Measurements from ENCODE around the gene ACOT2. TPM values are rescaled to one million over a fixed set of nuclear protein-coding genes. Genes with fewer than 3 reads are reported as not detected.
"Not testable (repeated sequence)": the region's sequence is repeated elsewhere in the genome, so short reads cannot be mapped to it uniquely, and the experiment has no call there.

ACOT2 gene
- total RNA-seq, 4 donors from 2014 or later: 15.7 to 30.7 (median 21.1) TPM

GRCh38 chr14:73549097-73549496 is 19.9 kb upstream of the ACOT2 start:
- H3K4me3 ChIP-seq (ENCODE audit: low read depth, poor library complexity, severe bottlenecking); DNase-seq (ENCODE audit: low spot score in 2 of 2); intact Hi-C loops (cut with DNase I; ENCODE audit: low total_unique reads): not testable (repeated sequence)
- 95% methylated on average over 3 of the region's 3 CpGs; no CpG with 5 or more reads in 1 of the 2 donors for WGBS, 2 donors

GRCh38 chr14:73549889-73550524 is 19.0 kb upstream of the ACOT2 start:
- intact Hi-C loops (cut with DNase I; ENCODE audit: low total_unique reads); DNase-seq (ENCODE audit: low spot score in 2 of 2); H3K4me3 ChIP-seq (ENCODE audit: low read depth, poor library complexity, severe bottlenecking): not testable (repeated sequence)
- WGBS, 2 donors: 89% methylated on average over 5 of the region's 6 CpGs; no CpG with 5 or more reads in 1 of the 2 donors

- no peak overlapping the region for H3K4me3 ChIP-seq (ENCODE audit: low read depth, poor library complexity, severe bottlenecking)
- intact Hi-C loops (cut with DNase I; ENCODE audit: low total_unique reads): no loop called here
- no peak for DNase-seq (ENCODE audit: low spot score in 2 of 2)
- TF ChIP-seq POLR2A (IDR thresholded peaks at IDR 0.05): no peak
- no peak for TF ChIP-seq CTCF (IDR thresholded peaks at IDR 0.05)
- no CpG with 5 or more reads among the region's 4 CpGs for WGBS, 2 donors
Measured at GRCh38 chr14:73553845-73554244, 15.2 kb upstream of the ACOT2 start.

- H3K4me3 ChIP-seq (ENCODE audit: low read depth, poor library complexity, severe bottlenecking); intact Hi-C loops (cut with DNase I; ENCODE audit: low total_unique reads); DNase-seq (ENCODE audit: low spot score in 2 of 2): not testable (repeated sequence)
- no CpG with 5 or more reads among the region's 2 CpGs for WGBS, 2 donors
Measured at GRCh38 chr14:73557201-73557600, 11.8 kb upstream of the ACOT2 start.

GRCh38 chr14:73558238-73558637 is 10.8 kb upstream of the ACOT2 start:
- 100% methylated on average over 2 of the region's 2 CpGs; no CpG with 5 or more reads in 1 of the 2 donors for WGBS, 2 donors
- intact Hi-C loops (cut with DNase I; ENCODE audit: low total_unique reads); DNase-seq (ENCODE audit: low spot score in 2 of 2): not testable (repeated sequence)

GRCh38 chr14:73562256-73562655 is 6.8 kb upstream of the ACOT2 start:
- DNase-seq (ENCODE audit: low spot score in 2 of 2); H3K4me3 ChIP-seq (ENCODE audit: low read depth, poor library complexity, severe bottlenecking); intact Hi-C loops (cut with DNase I; ENCODE audit: low total_unique reads): not testable (repeated sequence)
- 94 to 95% methylated on average over 7 of the region's 7 CpGs for WGBS, 2 donors

More at GRCh38 chr14:73558238-73558637, 10.8 kb upstream of the ACOT2 start:
- not testable (repeated sequence) for H3K4me3 ChIP-seq (ENCODE audit: low read depth, poor library complexity, severe bottlenecking)

GRCh38 chr14:73562696-73563095 is 6.3 kb upstream of the ACOT2 start:
- intact Hi-C loops (cut with DNase I; ENCODE audit: low total_unique reads); H3K4me3 ChIP-seq (ENCODE audit: low read depth, poor library complexity, severe bottlenecking); DNase-seq (ENCODE audit: low spot score in 2 of 2): not testable (repeated sequence)
- 86 to 89% methylated on average over 6 of the region's 6 CpGs for WGBS, 2 donors

- DNase-seq (ENCODE audit: low spot score in 2 of 2): not testable (repeated sequence)
Measured at GRCh38 chr14:73566431-73566830, 2.6 kb upstream of the ACOT2 start.

GRCh38 chr14:73566935-73567334 is 2.1 kb upstream of the ACOT2 start:
- intact Hi-C loops (cut with DNase I; ENCODE audit: low total_unique reads): not testable (repeated sequence)

More at GRCh38 chr14:73566431-73566830, 2.6 kb upstream of the ACOT2 start:
- intact Hi-C loops (cut with DNase I; ENCODE audit: low total_unique reads); H3K4me3 ChIP-seq (ENCODE audit: low read depth, poor library complexity, severe bottlenecking): not testable (repeated sequence)
- WGBS, 2 donors: 91% methylated on average over 15 of the region's 18 CpGs; no CpG with 5 or more reads in 1 of the 2 donors

GRCh38 chr14:73567358-73567757 is 1.7 kb upstream of the ACOT2 start:
- DNase-seq (ENCODE audit: low spot score in 2 of 2): no peak
- TF ChIP-seq POLR2A (IDR thresholded peaks at IDR 0.05) (no peak), CTCF (IDR thresholded peaks at IDR 0.05) (no peak)
- no peak overlapping the region for H3K4me3 ChIP-seq (ENCODE audit: low read depth, poor library complexity, severe bottlenecking)
- 91 to 94% methylated on average over 7 of the region's 7 CpGs for WGBS, 2 donors
- intact Hi-C loops (cut with DNase I; ENCODE audit: low total_unique reads): no loop called here

More at GRCh38 chr14:73566935-73567334, 2.1 kb upstream of the ACOT2 start:
- 100% methylated on average over 3 to 6 of the region's 6 CpGs for WGBS, 2 donors
- not testable (repeated sequence) for H3K4me3 ChIP-seq (ENCODE audit: low read depth, poor library complexity, severe bottlenecking); DNase-seq (ENCODE audit: low spot score in 2 of 2)
